SK-N-MC (cell line): Measurements from ENCODE around the gene ISM2.

ENCODE experiments used
- EZH2 ChIP-seq: fragments of 200-600 bp; sonication (generic); IDR thresholded peaks from one replicate; pipeline ENCODE4 v1.6.1; 2017; ENCODE audit warnings: antibody characterized with exemption
- POLR2AphosphoS5 ChIP-seq: IDR thresholded peaks from 2 replicates; pipeline ENCODE4 v1.6.1; 2012; ENCODE audit warnings: mild to moderate bottlenecking, low read depth, low read length, borderline replicate concordance

DNA sequence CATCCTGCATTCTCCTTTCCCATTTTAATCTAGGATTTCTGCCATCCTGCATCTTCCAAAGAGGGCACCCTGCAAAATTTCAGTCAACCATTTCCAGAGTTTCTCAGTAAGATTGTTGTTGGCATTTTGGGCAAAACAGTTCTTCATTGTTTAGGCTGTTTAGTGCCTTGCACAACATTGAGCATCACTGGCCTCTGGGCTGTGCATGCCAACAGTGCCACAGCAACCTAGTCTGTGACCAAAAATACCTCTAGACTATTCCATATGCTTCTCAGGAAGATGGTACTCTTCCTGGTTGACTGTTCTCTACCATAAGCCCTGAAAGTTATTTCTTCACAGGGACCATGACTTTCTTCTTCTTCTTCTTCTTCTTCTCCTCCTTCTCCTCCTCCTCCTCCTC is 32.5 kb upstream of the ISM2 start:
- no peak for TF ChIP-seq EZH2
- no peak for TF ChIP-seq POLR2AphosphoS5
